ENCODE data around the gene RHOA.

Gene RHOA

DNA sequence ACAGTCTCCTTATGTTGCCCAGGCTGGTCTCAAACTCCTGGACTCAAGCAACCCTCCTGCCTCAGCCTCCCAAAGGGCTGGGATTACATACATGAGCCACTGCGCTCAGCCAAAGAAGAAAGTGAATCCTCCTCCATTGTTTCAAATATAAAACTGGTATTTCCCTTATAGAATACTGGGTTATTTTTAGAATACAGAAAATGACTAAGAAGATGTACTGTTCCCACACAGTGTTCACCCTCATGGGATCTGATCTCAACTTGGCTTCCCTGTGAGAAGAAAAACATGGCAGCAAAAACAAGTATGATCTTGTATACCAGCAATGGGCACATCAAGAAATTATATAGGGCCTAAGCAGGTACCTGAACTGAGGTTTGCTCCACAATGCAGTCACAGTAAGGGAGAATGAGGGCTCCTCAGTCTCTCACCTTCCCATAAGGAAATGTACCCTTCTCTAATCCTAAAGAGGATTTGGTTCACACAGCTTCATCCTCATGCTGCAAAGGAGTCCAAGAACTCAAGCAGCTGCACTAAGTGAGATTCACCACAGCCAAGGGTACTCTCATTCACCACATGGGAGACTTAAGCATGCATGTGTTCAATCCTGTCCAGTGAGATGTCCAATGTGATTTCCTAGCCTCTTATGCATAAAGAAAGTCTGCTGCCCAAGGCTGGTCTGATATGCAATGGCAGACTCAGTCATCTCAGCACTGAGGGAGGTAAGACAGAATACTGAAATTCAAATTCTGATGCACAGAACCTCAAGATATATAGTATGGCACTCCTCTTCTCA lies 97.7 kb downstream of the RHOA start:
- DNase-seq, result no peak

DNA sequence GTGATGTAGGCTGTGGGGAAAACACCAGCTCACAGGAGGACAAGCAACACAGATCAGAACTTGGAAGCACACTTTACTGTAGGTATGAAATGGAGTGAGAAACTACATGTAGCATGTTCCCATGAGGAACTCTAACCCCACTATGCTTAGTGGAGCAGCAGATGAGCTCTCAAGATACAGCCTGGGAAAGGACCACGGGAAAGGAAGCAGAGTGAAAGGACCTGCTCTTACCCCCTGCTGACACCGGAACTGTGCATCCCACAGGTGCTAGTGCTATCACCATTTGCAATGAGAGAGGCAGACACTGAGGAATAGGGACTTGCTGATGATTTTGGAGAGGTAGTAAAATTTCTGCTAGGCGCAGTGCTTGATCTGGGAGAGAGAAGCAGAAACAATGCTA lies 100.5 kb downstream of the RHOA start:
- DNase-seq, result no peak

DNA sequence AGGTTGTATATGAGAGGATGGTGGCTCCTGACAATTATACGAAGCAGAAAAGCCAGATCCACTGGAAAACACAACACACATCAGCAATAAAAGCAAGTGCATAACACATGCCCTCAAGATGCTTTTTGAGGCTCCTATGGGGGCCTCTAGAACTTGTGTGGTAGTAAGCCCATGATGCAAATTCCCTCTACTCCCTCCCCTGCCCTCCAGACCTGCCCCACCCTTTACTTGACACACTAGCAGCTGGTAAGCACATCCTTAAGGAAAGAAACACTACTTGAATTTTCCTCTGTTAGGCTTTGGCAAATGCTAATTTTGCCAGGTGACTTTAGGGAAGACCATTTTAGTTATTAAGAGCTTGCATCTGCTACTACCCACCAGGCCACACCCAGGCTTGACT lies 101.1 kb downstream of the RHOA start:
- no peak for DNase-seq

All from eye (tissue), 1 donor.